Activated naive CD8-positive, alpha-beta T cell treated with anti-CD3 and anti-CD28 coated beads for 36 hours (primary cell): ENCODE data around the gene MEGF11. TPM values are rescaled to one million over a fixed set of nuclear protein-coding genes. Genes with fewer than 3 reads are reported as not detected.

Source experiments
- DNase-seq: peaks from one replicate; pipeline ENCODE4 v3.0.0; 2021
- H3K27ac Mint-ChIP-seq: one replicate; pipeline ENCODE4 v1.8.0; 2022; ENCODE audit warnings: mild to moderate bottlenecking, moderate library complexity, mixed read lengths
- H3K27me3 Mint-ChIP-seq: one replicate; pipeline ENCODE4 v1.8.0; 2022; ENCODE audit warnings: mild to moderate bottlenecking, mixed read lengths
- H3K36me3 Mint-ChIP-seq: one replicate; pipeline ENCODE4 v1.8.0; 2021; ENCODE audit warnings: mild to moderate bottlenecking, mixed read lengths
- H3K4me1 Mint-ChIP-seq: one replicate; pipeline ENCODE4 v1.8.0; 2021; ENCODE audit warnings: mixed read lengths
- H3K4me3 Mint-ChIP-seq: one replicate; pipeline ENCODE4 v1.8.0; 2022; ENCODE audit warnings: mild to moderate bottlenecking, moderate library complexity, mixed read lengths
- H3K9me3 Mint-ChIP-seq: one replicate; pipeline ENCODE4 v1.8.0; 2022; ENCODE audit warnings: mixed read lengths
- total RNA-seq, 2 experiments: library from RNA; stranded (reverse); gene quantifications; one replicate each; pipeline ENCODE4 v1.2.3, GENCODE V29; 2021

MEGF11 gene
- total RNA-seq, 2 experiments from 2014 or later, result not detected

DNA sequence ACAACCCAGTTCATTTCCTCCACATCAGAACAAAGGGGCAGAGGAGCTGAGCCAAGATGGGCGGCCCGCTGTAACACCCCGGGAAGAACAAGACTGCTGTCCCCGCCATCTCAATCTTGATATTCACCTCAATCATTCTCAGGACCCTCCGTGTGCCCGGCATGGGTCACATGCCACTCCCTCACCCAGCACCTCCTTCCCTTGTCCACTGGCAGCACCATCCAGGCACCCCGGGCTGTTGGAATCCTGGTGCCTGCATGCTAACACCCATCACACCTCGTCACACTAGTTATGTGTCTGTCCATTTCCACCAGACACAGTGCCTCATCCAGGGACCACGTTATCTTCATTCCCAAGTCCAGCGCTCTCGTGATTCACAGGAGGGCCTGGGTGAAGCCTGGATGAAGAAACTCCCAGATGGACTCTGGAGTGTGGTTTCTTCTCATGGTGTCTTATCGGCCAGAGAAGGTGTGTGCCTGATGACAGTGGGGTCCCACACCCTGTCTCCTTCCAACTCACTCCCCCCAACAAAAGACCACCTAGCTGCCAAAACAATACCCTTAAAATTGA lies 16.7 kb downstream of the MEGF11 start:
- Mint-ChIP-seq H3K9me3 (no peaks in the 10 kb centered on the region), H3K36me3 (no peaks in the 10 kb centered on the region), H3K27ac (no peak overlapping the region), H3K4me3 (no peak overlapping the region), H3K4me1 (no peaks in the 10 kb centered on the region), H3K27me3 (peaks cover 6% of the 10 kb centered on the region)
- no peak for DNase-seq

DNA sequence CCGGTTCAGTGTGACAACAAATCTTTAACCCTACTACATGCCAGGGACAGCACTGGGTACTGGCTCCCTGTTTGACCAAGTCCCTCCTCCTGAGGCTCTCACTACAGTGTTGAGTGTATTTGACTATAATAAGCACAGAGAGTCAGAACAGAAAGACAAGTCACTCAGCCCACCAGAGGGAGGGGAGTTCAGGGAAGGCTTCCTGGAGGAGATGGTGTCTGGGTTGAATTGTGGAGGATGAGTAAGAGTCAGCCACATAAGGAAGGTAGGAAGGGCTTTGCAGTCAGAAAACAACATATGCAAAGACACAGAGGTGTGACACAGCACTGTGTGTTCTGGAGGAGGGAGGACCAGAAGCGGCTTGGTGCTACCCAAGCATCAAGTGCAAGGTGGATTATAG lies 17.7 kb downstream of the MEGF11 start:
- Mint-ChIP-seq H3K27me3 (peaks cover 3% of the 10 kb centered on the region), H3K36me3 (no peaks in the 10 kb centered on the region), H3K4me1 (no peaks in the 10 kb centered on the region), H3K4me3 (no peak overlapping the region), H3K27ac (no peak overlapping the region), H3K9me3 (no peaks in the 10 kb centered on the region)
- no peak for DNase-seq

GRCh38 chr15:66234798-66235197 lies 18.8 kb downstream of the MEGF11 start:
- Mint-ChIP-seq H3K4me3 (no peak overlapping the region), H3K36me3 (no peaks in the 10 kb centered on the region), H3K9me3 (no peaks in the 10 kb centered on the region), H3K4me1 (no peaks in the 10 kb centered on the region), H3K27ac (no peak overlapping the region), H3K27me3 (peaks cover 3% of the 10 kb centered on the region)
- no peak for DNase-seq

DNA sequence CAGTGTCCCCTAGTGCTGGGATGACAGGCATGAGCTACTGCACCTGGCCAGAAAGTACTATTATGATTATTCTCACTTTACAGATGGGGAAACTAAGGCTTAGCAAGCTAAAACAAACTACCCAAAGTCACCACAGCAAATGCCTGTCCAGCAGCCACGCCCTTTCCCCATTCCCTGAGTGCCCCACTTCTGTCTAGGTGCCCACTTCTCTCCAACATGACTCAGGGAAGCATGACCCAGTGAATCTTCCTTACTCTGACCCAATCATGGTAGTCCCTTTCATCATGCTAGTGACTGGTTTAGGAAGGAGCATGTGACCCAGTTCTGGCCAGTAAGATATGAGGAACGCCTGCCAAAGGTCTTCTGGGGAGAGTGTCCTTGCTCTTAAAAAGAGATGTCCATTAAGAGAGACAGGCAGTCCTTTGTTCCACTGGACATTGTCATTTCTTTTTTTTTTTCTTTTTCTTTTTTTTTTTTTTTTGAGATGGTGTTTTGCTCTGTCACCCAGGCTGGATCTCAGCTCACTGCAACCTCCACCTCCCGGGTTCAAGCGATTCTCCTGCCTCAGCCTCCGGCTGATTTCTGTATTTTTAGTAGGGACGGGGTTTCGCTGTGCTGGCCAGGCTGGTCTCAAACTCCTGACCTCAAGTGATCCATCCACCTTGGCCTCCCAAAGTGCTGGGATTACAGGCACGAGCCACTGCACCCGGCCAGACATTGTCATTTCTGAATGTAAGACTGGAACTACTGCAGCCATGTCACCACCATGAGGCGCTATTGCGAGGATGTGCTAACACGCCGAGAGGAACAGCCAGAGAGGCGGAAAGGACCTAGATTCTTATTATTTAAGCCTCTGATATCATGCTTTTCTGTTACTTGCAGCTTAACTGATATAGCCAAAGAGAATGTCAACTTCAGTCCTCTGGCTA lies 19.8 kb downstream of the MEGF11 start:
- H3K4me3 Mint-ChIP-seq, result no peak overlapping the region

DNA sequence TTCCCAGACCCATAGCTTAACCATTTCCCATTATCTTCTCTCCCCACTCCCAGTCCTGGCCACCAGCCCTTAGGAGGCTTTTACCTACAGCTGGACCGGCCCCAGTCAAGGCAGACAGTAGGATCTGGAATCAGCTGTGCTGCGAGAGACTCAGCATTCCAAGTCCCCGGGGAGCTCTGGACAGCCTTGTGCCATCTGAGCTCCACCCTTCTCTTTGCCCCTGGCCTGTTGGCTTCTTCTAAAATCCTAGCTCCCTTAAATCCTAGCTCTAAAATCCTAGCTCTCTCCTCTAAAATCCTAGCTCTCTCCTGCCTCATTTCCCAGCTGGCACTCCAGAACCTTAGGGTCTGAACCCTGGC lies 21.3 kb downstream of the MEGF11 start:
- no peak for DNase-seq
- H3K27me3 Mint-ChIP-seq, result peaks cover 3% of the 10 kb centered on the region
- no peaks in the 10 kb centered on the region for H3K4me1 Mint-ChIP-seq
- no peaks in the 10 kb centered on the region for H3K36me3 Mint-ChIP-seq
- no peaks in the 10 kb centered on the region for H3K9me3 Mint-ChIP-seq
- H3K27ac Mint-ChIP-seq, result no peak overlapping the region
- H3K4me3 Mint-ChIP-seq, result no peak overlapping the region

More for the DNA sequence above, 19.8 kb downstream of the MEGF11 start:
- peaks cover 3% of the 10 kb centered on the region for H3K27me3 Mint-ChIP-seq
- H3K36me3 Mint-ChIP-seq, result no peaks in the 10 kb centered on the region
- H3K9me3 Mint-ChIP-seq, result no peaks in the 10 kb centered on the region
- no peak for DNase-seq
- no peak overlapping the region for H3K27ac Mint-ChIP-seq
- H3K4me1 Mint-ChIP-seq, result no peaks in the 10 kb centered on the region

DNA sequence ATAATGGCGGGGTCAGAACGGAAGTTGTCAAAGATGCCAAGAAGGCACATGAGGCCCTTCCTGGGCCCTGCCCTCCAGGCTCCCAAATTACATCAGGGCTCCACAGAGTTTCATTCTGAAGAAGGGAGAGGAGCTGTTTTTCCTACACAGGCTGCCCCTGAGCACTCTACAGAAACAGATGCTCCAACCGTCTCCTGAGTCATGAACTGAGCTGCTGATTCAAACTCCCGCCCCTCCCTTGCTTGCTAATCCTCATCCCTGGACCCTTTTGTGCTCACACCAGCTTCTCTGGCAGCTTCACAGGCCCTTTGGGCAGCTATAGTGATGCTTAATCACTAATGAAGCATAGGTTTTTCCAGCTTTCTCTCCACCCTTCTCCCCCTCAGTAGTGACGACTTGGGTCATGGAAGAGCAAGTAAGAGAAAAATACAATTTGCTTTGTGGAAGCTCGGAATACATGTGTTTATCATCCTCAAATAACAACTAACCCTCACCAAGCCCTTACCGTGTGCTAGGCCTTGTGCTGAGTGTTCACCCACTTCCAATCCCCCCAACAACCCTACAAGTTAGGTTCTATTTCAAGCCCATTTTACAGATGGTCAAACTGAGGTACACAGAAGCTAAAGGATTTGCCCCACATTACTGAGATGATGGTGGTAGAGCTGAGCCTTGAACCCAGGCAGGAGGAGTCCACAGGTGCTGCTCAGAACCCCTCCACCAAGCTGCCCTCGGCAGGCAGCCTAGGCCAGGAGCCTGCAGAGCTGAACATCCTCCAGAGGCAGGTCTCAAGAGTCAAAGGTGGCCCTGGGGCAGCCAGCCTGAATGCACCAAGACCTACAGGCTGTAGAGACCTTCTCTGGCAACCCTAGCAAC lies 21.9 kb downstream of the MEGF11 start:
- no peaks in the 10 kb centered on the region for H3K36me3 Mint-ChIP-seq
- no peak overlapping the region for H3K4me3 Mint-ChIP-seq
- DNase-seq, result no peak
- no peak overlapping the region for H3K27ac Mint-ChIP-seq
- H3K4me1 Mint-ChIP-seq, result no peaks in the 10 kb centered on the region
- H3K27me3 Mint-ChIP-seq, result peaks cover under 1% of the 10 kb centered on the region
- H3K9me3 Mint-ChIP-seq, result no peaks in the 10 kb centered on the region

DNA sequence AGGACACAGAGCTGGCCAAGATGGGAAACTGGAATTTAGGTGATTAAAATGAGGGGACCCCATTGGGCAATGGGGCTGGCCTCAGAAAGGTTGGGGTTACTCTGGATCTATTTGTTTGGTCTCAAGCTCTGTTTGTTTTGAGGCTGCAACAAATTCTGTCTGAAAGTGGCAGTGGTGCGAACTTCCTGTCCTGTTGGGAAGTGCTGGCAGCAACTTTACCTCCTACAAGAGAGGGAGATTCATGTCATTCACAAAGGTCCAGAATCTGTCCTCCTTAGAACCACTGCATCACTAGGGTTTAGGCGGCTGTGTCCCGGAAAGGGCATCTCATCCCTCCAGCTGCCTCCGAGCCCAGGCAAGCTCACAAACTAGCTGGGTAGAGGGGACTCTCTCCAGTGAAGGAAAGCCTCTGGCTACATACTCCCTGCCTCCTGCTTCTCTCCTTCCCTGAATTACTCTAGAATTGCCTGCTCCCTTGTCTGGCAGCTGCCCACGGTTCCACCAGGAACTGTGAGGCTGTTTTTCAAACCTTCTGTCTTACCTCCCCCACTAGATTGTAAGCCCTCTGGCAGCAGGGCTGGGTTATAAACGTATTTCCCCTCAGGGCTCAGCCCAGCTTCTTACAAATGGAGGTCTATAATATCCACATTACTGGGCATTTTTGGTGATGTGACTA lies 23.6 kb downstream of the MEGF11 start:
- H3K4me3 Mint-ChIP-seq, result no peak overlapping the region
- no peak overlapping the region for H3K27ac Mint-ChIP-seq
- no peaks in the 10 kb centered on the region for H3K9me3 Mint-ChIP-seq
- no peaks in the 10 kb centered on the region for H3K4me1 Mint-ChIP-seq
- H3K36me3 Mint-ChIP-seq, result no peaks in the 10 kb centered on the region
- H3K27me3 Mint-ChIP-seq, result no peaks in the 10 kb centered on the region
- DNase-seq, result no peak

DNA sequence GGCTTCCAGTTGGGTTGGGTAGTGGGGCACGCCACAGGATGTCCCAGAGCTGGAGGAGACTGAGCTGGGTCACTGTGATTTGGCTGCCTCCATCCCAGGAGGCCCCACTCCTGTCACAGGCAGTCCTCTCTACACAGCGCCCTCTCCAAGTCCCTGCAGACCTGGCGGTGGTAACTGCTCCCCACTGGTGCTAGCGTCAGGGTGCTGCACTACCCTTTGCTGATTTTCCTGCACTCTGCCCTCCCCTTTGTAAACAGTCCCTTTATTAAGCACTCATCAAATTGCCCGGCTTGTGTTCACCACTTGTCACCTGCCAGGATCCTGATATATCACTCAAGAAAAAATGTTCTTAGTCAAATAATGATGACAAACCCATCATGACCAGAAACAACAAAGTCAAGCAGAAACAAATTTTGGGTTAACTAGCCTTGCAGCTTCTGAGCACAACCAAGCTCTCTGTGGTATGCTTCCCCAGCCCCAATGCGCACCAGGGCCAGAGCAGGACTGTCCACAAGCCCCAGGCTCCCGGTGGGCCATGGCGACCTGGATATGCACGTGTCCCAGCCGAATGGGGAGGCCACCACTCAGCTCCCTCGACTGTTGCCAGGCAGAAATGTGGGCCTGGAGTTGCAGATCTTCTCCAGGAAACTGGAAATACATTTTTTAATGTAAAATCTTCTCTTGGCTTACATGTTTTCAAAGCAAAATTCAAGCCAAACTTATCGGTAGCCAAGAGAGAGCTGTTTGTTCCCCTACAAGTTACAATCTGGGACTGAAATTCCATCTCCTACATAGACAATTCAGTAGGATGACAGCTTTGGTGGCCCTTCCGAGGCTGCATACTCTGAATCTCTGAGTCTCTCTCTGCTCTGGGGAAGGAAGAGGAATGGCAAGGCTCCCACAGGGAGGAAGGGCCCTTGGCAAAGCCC lies 24.5 kb downstream of the MEGF11 start:
- H3K4me1 Mint-ChIP-seq, result no peaks in the 10 kb centered on the region
- no peaks in the 10 kb centered on the region for H3K9me3 Mint-ChIP-seq

DNA sequence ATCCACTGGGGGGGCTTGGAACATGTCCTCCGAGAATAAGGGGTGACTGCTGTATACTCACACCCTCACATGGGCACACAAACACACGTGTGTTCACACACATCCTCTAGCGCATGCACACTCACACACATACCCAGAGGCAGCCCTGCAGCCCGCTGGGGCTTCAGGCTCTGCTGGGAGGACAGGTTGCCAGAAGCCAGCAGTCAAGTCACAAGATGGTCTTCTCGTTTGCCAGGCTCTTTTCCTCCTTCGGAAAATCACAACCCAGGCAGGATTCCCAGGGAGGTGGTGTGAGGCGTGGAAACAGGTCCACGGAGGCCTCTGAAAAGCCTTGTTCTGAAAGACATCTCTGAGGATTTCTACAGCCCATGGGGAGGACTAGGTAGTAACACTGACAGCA lies 26.8 kb downstream of the MEGF11 start:
- H3K4me1 Mint-ChIP-seq, result no peaks in the 10 kb centered on the region
- no peak overlapping the region for H3K27ac Mint-ChIP-seq
- H3K9me3 Mint-ChIP-seq, result no peaks in the 10 kb centered on the region
- H3K4me3 Mint-ChIP-seq, result no peak overlapping the region
- H3K27me3 Mint-ChIP-seq, result no peaks in the 10 kb centered on the region
- no peaks in the 10 kb centered on the region for H3K36me3 Mint-ChIP-seq
- no peak for DNase-seq

More for the DNA sequence above, 24.5 kb downstream of the MEGF11 start:
- Mint-ChIP-seq H3K27ac (no peak overlapping the region), H3K27me3 (no peaks in the 10 kb centered on the region), H3K4me3 (no peak overlapping the region), H3K36me3 (no peaks in the 10 kb centered on the region)
- no peak for DNase-seq

GRCh38 chr15:66225656-66226274 lies 27.8 kb downstream of the MEGF11 start:
- no peaks in the 10 kb centered on the region for H3K4me1 Mint-ChIP-seq
- H3K36me3 Mint-ChIP-seq, result no peaks in the 10 kb centered on the region
- peaks cover 4% of the 10 kb centered on the region for H3K27me3 Mint-ChIP-seq
- H3K9me3 Mint-ChIP-seq, result no peaks in the 10 kb centered on the region
- no peak overlapping the region for H3K4me3 Mint-ChIP-seq
- H3K27ac Mint-ChIP-seq, result no peak overlapping the region
- DNase-seq, result no peak

DNA sequence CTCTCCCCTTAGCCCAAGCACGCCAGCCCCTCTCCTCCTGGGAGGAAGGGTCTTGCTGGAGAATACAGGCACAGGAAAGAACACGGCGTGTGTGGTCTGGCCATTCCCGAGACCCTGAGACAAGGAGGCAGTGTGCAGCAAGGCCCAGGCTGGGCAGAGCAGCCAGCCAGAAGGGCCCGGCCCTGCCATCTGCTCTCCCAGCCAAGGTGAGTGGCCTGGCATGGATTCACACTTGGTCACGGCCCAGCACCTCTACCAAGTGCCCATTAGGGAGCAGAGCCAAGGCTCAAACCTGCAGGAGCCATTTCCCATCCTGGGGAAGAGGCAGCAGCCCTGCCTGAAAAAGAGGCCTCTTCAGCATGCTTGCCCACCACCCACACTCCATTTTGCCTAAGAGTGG lies 28.6 kb downstream of the MEGF11 start:
- no peak overlapping the region for H3K4me3 Mint-ChIP-seq
- no peaks in the 10 kb centered on the region for H3K4me1 Mint-ChIP-seq
- no peak for DNase-seq
- H3K36me3 Mint-ChIP-seq, result no peaks in the 10 kb centered on the region
- H3K27me3 Mint-ChIP-seq, result peaks cover 4% of the 10 kb centered on the region
- no peaks in the 10 kb centered on the region for H3K9me3 Mint-ChIP-seq
- no peak overlapping the region for H3K27ac Mint-ChIP-seq

DNA sequence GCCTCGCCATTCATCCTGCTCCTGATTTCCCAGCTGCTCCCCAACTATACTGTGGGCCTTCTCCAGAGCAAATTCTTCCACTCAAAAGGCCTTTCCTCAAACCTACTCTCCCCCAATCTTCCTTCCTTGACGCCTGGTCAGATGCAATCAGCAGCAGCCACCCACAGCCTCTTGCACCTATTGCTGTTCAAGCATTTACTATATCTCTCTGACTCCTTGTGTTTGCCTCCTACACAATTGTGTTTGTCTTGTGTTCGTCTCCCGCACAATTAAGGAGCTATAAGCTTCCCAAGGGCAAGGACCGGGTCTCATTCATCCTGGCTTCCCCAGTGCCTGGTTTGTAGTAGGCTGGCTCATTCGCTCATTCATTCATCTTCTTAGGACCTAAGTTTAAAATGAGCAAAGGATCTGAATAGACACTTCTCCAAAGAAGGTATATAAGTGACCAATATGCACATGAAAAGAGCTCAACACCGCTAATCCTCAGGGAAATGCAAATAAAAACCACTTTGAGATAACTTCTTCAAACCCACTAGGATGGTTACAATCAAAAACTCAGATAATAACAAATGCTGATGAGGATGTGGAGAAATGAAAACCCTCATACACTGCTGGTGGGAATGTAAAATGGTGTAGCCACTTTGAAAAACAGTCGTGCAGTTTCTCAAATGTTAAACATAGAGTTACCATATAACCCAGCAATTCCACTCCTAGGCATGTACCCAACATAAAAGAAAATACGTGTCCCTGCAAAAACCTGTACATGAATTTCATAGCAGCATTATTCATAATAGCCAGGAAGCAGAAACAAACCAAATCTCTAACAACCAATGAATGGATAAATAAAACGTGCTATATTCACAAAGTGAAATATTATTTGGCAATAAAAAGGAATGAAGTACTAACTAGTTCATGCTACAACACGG lies 31.0 kb downstream of the MEGF11 start:
- DNase-seq, result no peak
- Mint-ChIP-seq H3K27ac (no peak overlapping the region), H3K4me1 (no peaks in the 10 kb centered on the region), H3K36me3 (no peaks in the 10 kb centered on the region), H3K9me3 (no peaks in the 10 kb centered on the region), H3K27me3 (peaks cover 4% of the 10 kb centered on the region), H3K4me3 (no peak overlapping the region)

DNA sequence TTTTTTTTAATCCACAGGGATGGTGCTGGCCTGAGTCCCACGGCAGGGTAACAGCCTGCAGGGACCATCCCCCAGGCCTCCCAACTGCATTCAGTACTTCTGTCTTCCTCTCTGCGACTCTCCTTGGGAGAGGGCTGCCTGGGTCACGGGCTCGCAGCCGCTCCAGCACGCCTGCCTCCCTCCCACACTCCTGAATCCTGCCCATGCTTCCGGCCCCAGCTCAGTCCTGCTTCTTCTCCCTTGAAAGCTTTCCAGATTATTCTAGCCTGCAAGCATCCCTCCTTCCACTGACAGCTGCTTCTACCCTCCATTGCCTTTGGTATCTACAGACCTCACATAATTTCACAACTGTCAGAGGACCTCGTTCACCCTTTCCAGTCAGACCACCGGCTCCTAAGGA lies 32.4 kb downstream of the MEGF11 start:
- DNase-seq, result no peak
- Mint-ChIP-seq H3K4me3 (no peak overlapping the region), H3K4me1 (no peaks in the 10 kb centered on the region), H3K27ac (no peak overlapping the region), H3K27me3 (peaks cover 4% of the 10 kb centered on the region), H3K36me3 (no peaks in the 10 kb centered on the region), H3K9me3 (no peaks in the 10 kb centered on the region)
